Spleen (tissue), 11 donors: ENCODE data around the gene TMCO4. TPM values are rescaled to one million over a fixed set of nuclear protein-coding genes. Genes with fewer than 3 reads are reported as not detected.

ENCODE experiments used
- DNase-seq: peaks from one replicate; pipeline ENCODE4 v3.0.0-alpha.2; 2020
- H3K27ac ChIP-seq, 8 donors: fragments of 200-600 bp; sonication (generic) in 7 of 8; 1 replicate in 4 of 8; 2 replicates in 4 of 8; pipeline versions ENCODE4 v1.5.0 to v1.8.0; 2016 to 2021; ENCODE audit warnings: inconsistent platforms in 4 of 8, mild to moderate bottlenecking in 4 of 8, moderate library complexity in 1 of 8
- H3K27me3 ChIP-seq, 7 donors: fragments of 200-600 bp; sonication (generic) in 6 of 7; replicated peaks in 1 of 7; 1 replicate in 4 of 7; 2 replicates in 3 of 7; pipeline versions ENCODE4 v1.5.0 to v1.8.0; 2016 to 2021; ENCODE audit warnings: inconsistent platforms in 3 of 7, mild to moderate bottlenecking in 1 of 7
- H3K36me3 ChIP-seq, 6 donors: fragments of 200-600 bp; sonication (generic) in 5 of 6; 1 replicate in 4 of 6; 2 replicates in 2 of 6; pipeline versions ENCODE4 v1.5.0 to v1.8.0; 2016 to 2021; ENCODE audit warnings: inconsistent platforms in 2 of 6
- H3K4me1 ChIP-seq, 6 donors: fragments of 200-600 bp; sonication (generic) in 5 of 6; 1 replicate in 3 of 6; 2 replicates in 3 of 6; pipeline versions ENCODE4 v1.5.0 to v1.8.0; 2016 to 2021; ENCODE audit warnings: inconsistent platforms in 3 of 6
- H3K4me3 ChIP-seq, 8 donors: fragments of 200-600 bp; sonication (generic) in 7 of 8; 1 replicate in 4 of 8; 2 replicates in 4 of 8; pipeline versions ENCODE4 v1.5.0 to v1.8.0; 2016 to 2021; ENCODE audit warnings: inconsistent platforms in 4 of 8, mild to moderate bottlenecking in 4 of 8, moderate library complexity in 2 of 8
- H3K9me3 ChIP-seq, 8 donors: fragments of 200-600 bp; sonication (generic) in 7 of 8; 1 replicate in 4 of 8; 2 replicates in 4 of 8; pipeline versions ENCODE4 v1.5.0 to v1.8.0; 2016 to 2021; ENCODE audit warnings: inconsistent platforms in 4 of 8
- CTCF ChIP-seq, 11 experiments: fragments of 200-600 bp in 7 of 11; fragments of 450-650 bp in 4 of 11; sonication (generic) in 4 of 11; IDR thresholded peaks in 8 of 11; conservative IDR thresholded peaks in 3 of 11; 1 replicate in 7 of 11; 2 replicates in 4 of 11; pipeline versions ENCODE4 v1.4.0 to v1.8.0; 2016 to 2021; ENCODE audit warnings: antibody characterized with exemption in 11 of 11, inconsistent platforms in 4 of 11, mild to moderate bottlenecking in 1 of 11
- POLR2A ChIP-seq, 3 donors: fragments of 450-650 bp; IDR thresholded peaks; one replicate each; pipeline ENCODE4 v1.5.1; 2017; ENCODE audit warnings: antibody characterized with exemption in 3 of 3, mild to moderate bottlenecking in 1 of 3
- POLR2AphosphoS5 ChIP-seq, 3 donors: sonication (generic); formaldehyde crosslinking; IDR thresholded peaks; one replicate each; pipeline ENCODE4 v1.5.1; 2017; ENCODE audit warnings: antibody characterized with exemption in 3 of 3
- WGBS, 5 donors: extraction: QIAGEN DNeasy Blood & Tissue Kit in 3 of 5; methylation state at CpG; one replicate each; pipeline versions ENCODE4 v1.1.5 to v1.1.7; 2013 to 2018; 5-methylcytosine and 5-hydroxymethylcytosine counted together
- intact Hi-C: fragments of 100-400 bp; cut with DNase I; formaldehyde crosslinking; loops from one replicate; pipeline ENCODE4 v1.15.0; 2023; ENCODE audit warnings: low total_unique reads
- polyA plus RNA-seq, 3 donors: library from polyadenylated mRNA; stranded (reverse); fragments of 200-250 nt; gene quantifications; one replicate each; pipeline ENCODE4 v1.2.1, GENCODE V29; 2013
- total RNA-seq, 7 donors: library from RNA; depleted of rRNA in 3 of 7; stranded (reverse); fragments of >200 nt in 3 of 7; fragmentation: NEBNext Ultra II Directional in 4 of 7; extraction: Animal tissue kit (Norgen Biotek cat#: 25700) in 4 of 7; gene quantifications; one replicate each; pipeline versions ENCODE4 v1.1.0 to v1.2.1, GENCODE V29; 2016 to 2021
- donor health status: healthy with polysubstance abuse.
- donor health status: DM: no; HTN: no; CAD: no; lungs with moderate emphysema.
- donor health status: DM: no; HTN: no; CAD: no.
- donor health status: Bipolar disorder and iron deficiency.
- donor health status: healthy.
- donor health status: DM: no; HTN: no; CAD: no.
- donor health status: DM: yes; HTN: yes; CAD: no.

Gene TMCO4
- total and polyA plus RNA-seq, 10 donors, result 15.4 to 40.8 (median 27.2) TPM

GRCh38 chr1:19646377-19647319 is 153.1 kb downstream of the TMCO4 start:
- peaks cover 0 to 58% (median 25%) of the 10 kb centered on the region in 7 donors for H3K27me3 ChIP-seq
- peaks cover 11 to 67% (median 43%) of the 10 kb centered on the region in 6 donors for H3K4me1 ChIP-seq
- H3K9me3 ChIP-seq, result no peaks in the 10 kb centered on the region
- no peak for DNase-seq
- no peak overlapping the region for H3K27ac ChIP-seq
- no peak for TF ChIP-seq CTCF (IDR thresholded peaks at IDR 0.05 in 8 of 11, conservative IDR thresholded peaks at IDR 0.05 in 3 of 11)
- no peak for TF ChIP-seq POLR2A (IDR thresholded peaks at IDR 0.05)
- TF ChIP-seq POLR2AphosphoS5 (IDR thresholded peaks at IDR 0.05), result no peak
- H3K4me3 ChIP-seq, result peak overlapping the region in 1 of 8 donors; percentile 78
- H3K36me3 ChIP-seq, result no peaks in the 10 kb centered on the region
- 64 to 91% (median 78%) methylated on average over 9 of the region's 9 CpGs for WGBS, 5 donors
- intact Hi-C loops, result no loop called here

DNA sequence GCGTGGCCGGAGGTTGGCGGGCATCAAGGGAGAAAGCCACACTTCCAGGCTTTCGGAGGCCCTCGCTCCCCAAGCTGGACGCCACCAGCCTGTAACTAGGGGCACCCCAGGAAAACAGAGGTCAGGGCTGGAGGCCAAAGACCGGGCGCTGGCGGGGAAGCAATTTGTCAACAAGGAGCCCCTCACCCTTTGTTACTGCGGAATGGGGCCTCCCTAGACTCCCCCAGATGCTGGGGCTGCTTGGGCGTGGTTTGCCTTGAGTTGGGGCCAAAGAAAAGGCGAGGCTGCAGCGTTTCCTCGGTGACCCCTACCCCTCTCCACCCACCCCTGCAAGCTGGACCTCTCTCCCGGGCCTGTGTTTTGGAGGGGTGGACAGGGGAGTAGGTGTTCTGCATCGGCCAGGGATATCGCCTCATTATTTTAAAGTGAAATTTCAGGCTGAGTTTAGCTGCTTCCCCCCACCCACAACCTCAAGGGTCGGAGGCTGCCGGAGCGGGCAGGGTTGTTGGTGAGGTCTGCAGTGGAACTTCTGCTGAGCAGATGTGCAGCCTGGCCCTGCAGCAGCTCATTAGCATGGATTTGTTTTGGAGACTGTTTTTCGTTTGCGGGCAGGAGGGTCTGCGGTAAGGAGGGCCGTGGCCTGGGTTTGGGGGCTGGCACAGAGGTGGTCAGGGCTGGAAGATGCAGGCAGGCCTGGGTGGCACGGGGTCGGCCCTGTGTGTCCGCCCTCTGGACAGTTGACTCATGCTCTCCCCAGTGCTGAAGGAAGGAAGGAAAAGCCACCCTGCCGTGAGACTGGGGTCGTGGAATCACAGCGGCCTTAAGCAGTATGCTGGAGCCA is 154.1 kb downstream of the TMCO4 start:
- no peak for DNase-seq
- 38 to 64% (median 50%) methylated on average over 11 to 30 of the region's 30 CpGs for WGBS, 5 donors
- TF ChIP-seq POLR2A (IDR thresholded peaks at IDR 0.05), result no peak
- no peak for TF ChIP-seq POLR2AphosphoS5 (IDR thresholded peaks at IDR 0.05)
- TF ChIP-seq CTCF (IDR thresholded peaks at IDR 0.05 in 8 of 11, conservative IDR thresholded peaks at IDR 0.05 in 3 of 11), result no peak
- Histone ChIP-seq H3K9me3 (no peaks in the 10 kb centered on the region), H3K4me3 (peak overlapping the region; percentile 41 to 78 (median 54)), H3K27me3 (peaks cover 0 to 68% (median 25%) of the 10 kb centered on the region in 7 donors), H3K4me1 (peaks cover 7 to 57% (median 35%) of the 10 kb centered on the region in 6 donors), H3K27ac (peak overlapping the region in 4 of 8 donors; percentile 66 to 82 (median 70)), H3K36me3 (no peaks in the 10 kb centered on the region)
- intact Hi-C loops, result no loop called here

DNA sequence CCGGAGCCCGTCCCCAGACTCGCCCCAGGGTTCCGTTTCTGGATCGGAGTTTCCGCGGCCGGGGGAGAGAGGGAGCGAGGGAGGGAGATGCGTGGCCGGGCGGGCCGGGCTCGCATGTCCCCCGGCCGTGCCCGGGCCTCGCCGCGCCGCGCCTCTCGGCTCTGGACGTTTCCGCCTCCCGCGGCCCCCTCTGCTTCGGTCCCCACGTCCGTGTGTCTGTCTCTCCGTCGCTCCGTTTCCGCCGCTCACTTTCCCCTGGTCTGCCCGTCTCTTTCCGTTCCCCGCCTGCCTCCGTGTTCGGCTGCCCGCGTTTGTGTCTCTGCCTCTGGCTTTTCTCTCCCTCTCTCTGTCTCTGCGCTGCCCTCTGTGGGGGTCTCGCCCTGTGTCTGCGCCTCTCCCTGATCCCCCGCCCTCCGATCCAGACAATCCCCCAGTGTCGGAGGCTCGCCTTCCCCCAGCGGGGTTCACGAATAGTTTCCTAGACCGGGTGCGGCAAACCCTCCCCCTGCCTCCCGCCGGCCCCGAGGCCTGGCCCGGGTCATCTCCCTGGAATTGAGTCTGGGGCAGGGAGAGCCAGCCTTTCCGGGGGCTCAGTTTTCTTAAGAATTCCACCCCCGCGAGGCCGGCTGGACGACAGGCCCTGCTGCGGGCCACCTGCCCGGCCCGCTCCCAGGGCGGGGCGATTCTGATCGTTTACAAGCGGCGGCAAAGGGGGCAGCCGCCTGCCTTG is 154.9 kb downstream of the TMCO4 start:
- Histone ChIP-seq H3K36me3 (no peaks in the 10 kb centered on the region), H3K27ac (peak overlapping the region in 5 of 8 donors; percentile 48 to 82 (median 70)), H3K4me1 (peaks cover 6 to 49% (median 30%) of the 10 kb centered on the region in 6 donors), H3K9me3 (no peaks in the 10 kb centered on the region), H3K27me3 (peaks cover 0 to 76% (median 25%) of the 10 kb centered on the region in 7 donors), H3K4me3 (peak overlapping the region; percentile 41 to 78 (median 54))
- peak in 1 of 3 donors; percentile 35 for TF ChIP-seq POLR2AphosphoS5 (IDR thresholded peaks at IDR 0.05)
- no peak for TF ChIP-seq POLR2A (IDR thresholded peaks at IDR 0.05)
- WGBS, 5 donors, result 4 to 11% (median 6%) methylated on average over 43 to 71 of the region's 71 CpGs
- intact Hi-C loops, result no loop called here
- no peak for DNase-seq

DNA sequence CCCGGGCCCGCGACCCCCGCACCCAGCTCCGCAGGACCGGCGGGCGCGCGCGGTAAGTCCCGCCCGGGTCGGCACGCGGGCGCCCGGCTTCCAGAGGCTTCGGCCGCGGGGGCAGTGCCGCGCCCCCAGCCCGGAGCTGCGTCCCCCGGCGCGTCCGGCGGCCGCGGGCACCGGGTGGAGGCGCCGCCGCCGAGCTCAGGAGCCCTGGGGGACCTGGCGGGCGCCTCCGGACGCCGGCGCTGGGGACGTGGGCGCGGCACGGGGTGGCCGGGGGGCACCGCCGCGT is 155.4 kb downstream of the TMCO4 start:
- H3K36me3 ChIP-seq, result no peaks in the 10 kb centered on the region
- intact Hi-C loops, result no loop called here

More for the DNA sequence above, 155.4 kb downstream of the TMCO4 start:
- H3K27me3 ChIP-seq, result peaks cover 0 to 81% (median 25%) of the 10 kb centered on the region in 7 donors
- H3K4me3 ChIP-seq, result peak overlapping the region; percentile 41 to 78 (median 54)
- no peak for DNase-seq
- 1 to 3% (median 1%) methylated on average over 14 to 51 of the region's 51 CpGs; no CpG with 5 or more reads in 2 of the 5 donors for WGBS, 5 donors
- H3K4me1 ChIP-seq, result peaks cover 6 to 49% (median 30%) of the 10 kb centered on the region in 6 donors
- peak overlapping the region in 5 of 8 donors; percentile 48 to 82 (median 70) for H3K27ac ChIP-seq
- no peak for TF ChIP-seq CTCF (IDR thresholded peaks at IDR 0.05 in 8 of 11, conservative IDR thresholded peaks at IDR 0.05 in 3 of 11)
- TF ChIP-seq POLR2AphosphoS5 (IDR thresholded peaks at IDR 0.05), result no peak
- TF ChIP-seq POLR2A (IDR thresholded peaks at IDR 0.05), result no peak
- H3K9me3 ChIP-seq, result no peaks in the 10 kb centered on the region
